ENCODE results near the gene IFITM2.

The IFITM2 gene

GRCh38 chr11:349270-349954, 41.8 kb downstream of the IFITM2 start:
- peak; percentile 20 for DNase-seq

- peak; percentile 13 for DNase-seq
Observed at GRCh38 chr11:350033-350722, 42.6 kb downstream of the IFITM2 start.

- peak; percentile 69 for DNase-seq
Observed at GRCh38 chr11:350723-351255, 43.2 kb downstream of the IFITM2 start.

- no peak for DNase-seq
Observed at GRCh38 chr11:351411-351810, 43.8 kb downstream of the IFITM2 start.

GRCh38 chr11:352456-353031, 44.9 kb downstream of the IFITM2 start:
- DNase-seq = peak; percentile 19

- DNase-seq = peak; percentile 79
Observed at GRCh38 chr11:353179-353873, 45.7 kb downstream of the IFITM2 start.

GRCh38 chr11:355581-356458, 48.2 kb downstream of the IFITM2 start:
- DNase-seq = peak; percentile 97

- DNase-seq = peak; percentile 16
Observed at GRCh38 chr11:356610-357009, 49.0 kb downstream of the IFITM2 start.

GRCh38 chr11:357582-357981, 50.0 kb downstream of the IFITM2 start:
- DNase-seq = no peak

- DNase-seq = peak; percentile 38
Observed at GRCh38 chr11:358129-358800, 50.6 kb downstream of the IFITM2 start.

Measured in islet precursor cell (in vitro differentiated cells).